NB4 (cell line): Measurements from ENCODE around the gene CPEB4.

Experiments used
- CTCF ChIP-seq: IDR thresholded peaks from one replicate; pipeline ENCODE4 v1.5.1; 2012; ENCODE audit warnings: low read depth, low read length
- MAX ChIP-seq: IDR thresholded peaks from 2 replicates; pipeline ENCODE4 v1.6.1; 2011; ENCODE audit warnings: low read depth, low read length
- POLR2A ChIP-seq: IDR thresholded peaks from 2 replicates; pipeline ENCODE4 v1.6.1; 2011; ENCODE audit warnings: mild to moderate bottlenecking; ENCODE audit not compliant: insufficient read length; ENCODE audit errors: extremely low read depth

GRCh38 chr5:174000076-174000475 is 111.9 kb downstream of the CPEB4 start:
- TF ChIP-seq CTCF: no peak
- no peak for TF ChIP-seq MAX
- TF ChIP-seq POLR2A: no peak
